Sigmoid colon (tissue), 7 donors: ENCODE measurements around the gene GMNN. TPM values are rescaled to one million over a fixed set of nuclear protein-coding genes. Genes with fewer than 3 reads are reported as not detected.
A peak's percentile ranks its signal among the peaks of the same experiment; 100 is the strongest.

Source experiments
- DNase-seq: peaks from one replicate; pipeline ENCODE4 v3.0.0-alpha.2; 2019
- H3K27ac ChIP-seq, 4 donors: fragments of 200-600 bp; sonication (generic); one replicate each; pipeline ENCODE4 v1.5.1; 2016 to 2019; ENCODE audit warnings: mild to moderate bottlenecking in 1 of 4
- H3K27me3 ChIP-seq, 3 donors: fragments of 200-600 bp; sonication (generic); one replicate each; pipeline ENCODE4 v1.5.1; 2019; ENCODE audit warnings: mild to moderate bottlenecking in 1 of 3
- H3K36me3 ChIP-seq, 4 donors: fragments of 200-600 bp; sonication (generic); one replicate each; pipeline ENCODE4 v1.5.1; 2016 to 2019
- H3K4me1 ChIP-seq, 4 donors: fragments of 200-600 bp; sonication (generic); one replicate each; pipeline ENCODE4 v1.5.1; 2017 to 2019
- H3K4me3 ChIP-seq, 4 donors: fragments of 200-600 bp; sonication (generic); one replicate each; pipeline ENCODE4 v1.5.1; 2017 to 2019; ENCODE audit warnings: mild to moderate bottlenecking in 2 of 4, moderate library complexity in 1 of 4
- H3K9me3 ChIP-seq, 4 donors: fragments of 200-600 bp in 3 of 4; sonication (generic) in 3 of 4; one replicate each; pipeline versions ENCODE4 v1.5.1 to v1.6.1; 2013 to 2019
- EP300 ChIP-seq, 4 donors: sonication (generic); formaldehyde crosslinking; IDR thresholded peaks; one replicate each; pipeline ENCODE4 v1.6.1; 2017; ENCODE audit warnings: antibody characterized with exemption in 4 of 4
- POLR2A ChIP-seq, 2 donors: fragments of 450-650 bp; IDR thresholded peaks; one replicate each; pipeline ENCODE4 v1.6.1; 2016; ENCODE audit warnings: antibody characterized with exemption in 2 of 2, mild to moderate bottlenecking in 2 of 2, moderate library complexity in 2 of 2
- POLR2AphosphoS5 ChIP-seq, 4 donors: sonication (generic); formaldehyde crosslinking; IDR thresholded peaks; one replicate each; pipeline ENCODE4 v1.6.1; 2017; ENCODE audit warnings: antibody characterized with exemption in 4 of 4
- WGBS, 2 donors: extraction: QIAGEN DNeasy Blood & Tissue Kit; methylation state at CpG; one replicate each; pipeline ENCODE4 v1.1.7; 2013; 5-methylcytosine and 5-hydroxymethylcytosine counted together
- intact Hi-C: fragments of 100-400 bp; cut with DNase I; formaldehyde crosslinking; loops from one replicate; pipeline ENCODE4 v1.15.1; 2023
- polyA plus RNA-seq, 3 donors: library from polyadenylated mRNA; stranded (reverse); fragments of 200-250 nt; gene quantifications; one replicate each; pipeline ENCODE4 v1.2.3, GENCODE V29; 2013
- total RNA-seq, 4 donors: library from RNA; depleted of rRNA; stranded (reverse); fragments of >200 nt; gene quantifications; one replicate each; pipeline ENCODE4 v1.1.0, GENCODE V29; 2016
- TF ChIP-seq, protein P1 (sequence below), 4 experiments: fragments of 450-650 bp in 3 of 4; fragments of 200-600 bp in 1 of 4; IDR thresholded peaks; one replicate each; pipeline ENCODE4 v1.5.1; 2016 to 2019; ENCODE audit warnings: antibody characterized with exemption in 4 of 4, mild to moderate bottlenecking in 3 of 4, moderate library complexity in 2 of 4
- donor health status: healthy with polysubstance abuse.
- donor health status: Bipolar disorder and iron deficiency.
- donor health status: healthy.

The GMNN gene
- total and polyA plus RNA-seq, 7 donors, result 4.4 to 71.7 (median 9.7) TPM

DNA sequence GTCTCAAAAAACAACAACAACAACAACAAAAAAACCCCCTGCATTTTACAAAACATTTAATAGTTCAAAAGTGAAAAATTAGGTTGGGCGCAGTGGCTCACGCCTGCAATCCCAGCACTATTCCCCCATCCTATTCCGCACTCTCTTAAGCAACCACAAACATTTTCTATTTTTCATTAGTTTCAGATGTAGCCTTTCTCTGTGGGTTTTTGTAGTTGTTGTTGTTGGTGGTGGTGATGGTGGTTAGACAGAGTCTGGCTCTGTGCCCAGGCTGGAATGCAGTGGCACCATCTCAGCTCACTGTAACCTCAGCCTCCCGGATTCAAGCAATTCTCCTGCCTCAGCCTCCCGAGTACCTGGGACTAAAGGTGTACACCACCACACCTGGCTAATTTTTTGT is 6.4 kb upstream of the GMNN start:
- Histone ChIP-seq H3K36me3 (no peaks in the 10 kb centered on the region), H3K27me3 (no peaks in the 10 kb centered on the region), H3K9me3 (no peaks in the 10 kb centered on the region), H3K4me3 (no peak overlapping the region), H3K27ac (no peak overlapping the region), H3K4me1 (no peaks in the 10 kb centered on the region)
- no peak for DNase-seq
- WGBS, 2 donors, result 93 to 94% methylated on average over 5 of the region's 5 CpGs
- intact Hi-C loops, result no loop called here
- TF ChIP-seq POLR2A (IDR thresholded peaks at IDR 0.05), result no peak
- no peak for TF ChIP-seq POLR2AphosphoS5 (IDR thresholded peaks at IDR 0.05)
- no peak for TF ChIP-seq EP300 (IDR thresholded peaks at IDR 0.05)
- TF ChIP-seq, protein P1, sequence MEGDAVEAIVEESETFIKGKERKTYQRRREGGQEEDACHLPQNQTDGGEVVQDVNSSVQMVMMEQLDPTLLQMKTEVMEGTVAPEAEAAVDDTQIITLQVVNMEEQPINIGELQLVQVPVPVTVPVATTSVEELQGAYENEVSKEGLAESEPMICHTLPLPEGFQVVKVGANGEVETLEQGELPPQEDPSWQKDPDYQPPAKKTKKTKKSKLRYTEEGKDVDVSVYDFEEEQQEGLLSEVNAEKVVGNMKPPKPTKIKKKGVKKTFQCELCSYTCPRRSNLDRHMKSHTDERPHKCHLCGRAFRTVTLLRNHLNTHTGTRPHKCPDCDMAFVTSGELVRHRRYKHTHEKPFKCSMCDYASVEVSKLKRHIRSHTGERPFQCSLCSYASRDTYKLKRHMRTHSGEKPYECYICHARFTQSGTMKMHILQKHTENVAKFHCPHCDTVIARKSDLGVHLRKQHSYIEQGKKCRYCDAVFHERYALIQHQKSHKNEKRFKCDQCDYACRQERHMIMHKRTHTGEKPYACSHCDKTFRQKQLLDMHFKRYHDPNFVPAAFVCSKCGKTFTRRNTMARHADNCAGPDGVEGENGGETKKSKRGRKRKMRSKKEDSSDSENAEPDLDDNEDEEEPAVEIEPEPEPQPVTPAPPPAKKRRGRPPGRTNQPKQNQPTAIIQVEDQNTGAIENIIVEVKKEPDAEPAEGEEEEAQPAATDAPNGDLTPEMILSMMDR (IDR thresholded peaks at IDR 0.05), result no peak

DNA sequence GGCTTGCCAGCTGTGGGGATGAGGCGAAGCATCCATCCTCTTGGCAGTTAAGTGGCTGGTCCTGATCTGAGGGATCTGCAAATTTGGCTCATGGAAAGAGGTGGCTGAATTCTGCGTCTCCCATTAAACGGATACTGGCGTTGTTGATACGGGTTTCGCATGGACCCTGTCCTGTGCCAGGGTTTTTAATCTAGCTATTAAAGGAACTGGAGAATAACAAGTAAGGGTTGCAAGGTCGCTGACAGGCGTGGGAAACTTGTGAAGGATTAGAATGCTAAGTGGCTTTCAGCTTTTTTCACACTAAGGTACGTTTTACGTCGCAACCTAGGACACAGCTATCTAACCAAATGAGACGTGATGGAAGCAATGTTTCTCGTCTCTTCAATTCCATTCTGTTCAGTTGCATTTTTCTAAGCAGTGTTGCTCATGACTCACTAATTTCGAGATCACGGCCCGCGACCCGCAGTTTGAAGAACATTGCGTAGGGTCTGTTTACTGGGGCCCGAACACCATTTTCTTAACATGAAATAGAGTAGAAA is 852 bp downstream of the GMNN start:
- H3K4me3 ChIP-seq, result peak overlapping the region; percentile 86 to 99 (median 97)
- intact Hi-C loops, result loop anchor here (2.0 to 10.0 kb wide), 2 partner anchors 193 to 281 kb away; partner anchors contain the start of gene ALDH5A1
- no peaks in the 10 kb centered on the region for H3K27me3 ChIP-seq
- H3K9me3 ChIP-seq, result no peaks in the 10 kb centered on the region
- H3K27ac ChIP-seq, result peak overlapping the region; percentile 93 to 99 (median 98)
- TF ChIP-seq POLR2AphosphoS5 (IDR thresholded peaks at IDR 0.05) (no peak), POLR2A (IDR thresholded peaks at IDR 0.05) (no peak), EP300 (IDR thresholded peaks at IDR 0.05) (no peak)
- TF ChIP-seq, protein P1 (IDR thresholded peaks at IDR 0.05), result no peak
- WGBS, 2 donors, result 1 to 6% methylated on average over 20 of the region's 20 CpGs
- DNase-seq, result no peak
- peaks cover 0 to 19% (median 5%) of the 10 kb centered on the region in 4 donors for H3K4me1 ChIP-seq
- H3K36me3 ChIP-seq, result peaks cover 0 to under 1% (median 0%) of the 10 kb centered on the region in 4 donors

DNA sequence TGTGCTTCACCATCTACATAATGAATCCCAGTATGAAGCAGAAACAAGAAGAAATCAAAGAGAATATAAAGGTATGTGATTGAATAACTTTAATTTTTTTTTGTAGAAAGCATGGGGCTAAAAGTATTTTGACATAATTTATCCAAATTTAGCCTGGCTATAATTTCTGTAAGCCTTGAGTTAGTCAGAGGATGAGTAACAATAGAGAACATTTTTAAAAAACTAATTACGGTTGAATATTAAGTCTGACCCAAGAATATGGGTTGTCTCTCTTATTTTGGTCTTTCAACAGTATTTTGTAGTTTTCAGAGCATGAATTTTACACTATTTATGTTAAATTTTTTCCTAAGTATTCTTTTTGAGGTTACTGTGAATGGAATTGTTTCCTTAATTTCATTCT is 2.5 kb downstream of the GMNN start:
- Histone ChIP-seq H3K9me3 (no peaks in the 10 kb centered on the region), H3K27ac (no peak overlapping the region), H3K36me3 (peaks cover 0 to 16% (median 0%) of the 10 kb centered on the region in 4 donors), H3K4me1 (peaks cover 0 to 19% (median 5%) of the 10 kb centered on the region in 4 donors), H3K4me3 (no peak overlapping the region), H3K27me3 (no peaks in the 10 kb centered on the region)
- DNase-seq, result no peak
- intact Hi-C loops, result loop anchor here (10.0 kb wide), 1 partner anchor 282 kb away; the partner anchor contains the start of gene ALDH5A1
- 14 to 60% methylated on average over 1 of the region's 1 CpG for WGBS, 2 donors
- TF ChIP-seq POLR2AphosphoS5 (IDR thresholded peaks at IDR 0.05), result no peak
- no peak for TF ChIP-seq EP300 (IDR thresholded peaks at IDR 0.05)
- TF ChIP-seq, protein P1 (IDR thresholded peaks at IDR 0.05), result no peak
- no peak for TF ChIP-seq POLR2A (IDR thresholded peaks at IDR 0.05)

DNA sequence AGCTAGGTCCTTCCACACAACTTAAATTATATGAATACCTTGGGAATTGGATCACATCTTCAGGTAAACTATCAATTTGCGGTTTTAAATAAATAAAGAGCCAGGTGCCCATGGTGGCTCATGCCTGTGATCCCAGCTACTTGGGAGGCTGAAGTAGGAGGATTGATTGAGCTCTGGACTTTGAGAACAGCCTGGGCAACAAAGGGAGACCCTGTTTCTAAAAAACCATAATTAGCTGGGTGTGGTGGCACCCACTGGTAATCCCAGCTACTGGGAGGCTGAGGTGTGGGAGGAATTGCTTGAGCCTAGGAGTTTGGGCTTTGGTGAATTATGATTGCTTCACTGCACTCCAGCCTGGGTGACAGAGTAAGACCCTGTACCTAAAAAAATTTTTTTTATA is 3.4 kb downstream of the GMNN start:
- TF ChIP-seq POLR2AphosphoS5 (IDR thresholded peaks at IDR 0.05) (no peak), POLR2A (IDR thresholded peaks at IDR 0.05) (no peak), EP300 (IDR thresholded peaks at IDR 0.05) (no peak)
- TF ChIP-seq, protein P1 (IDR thresholded peaks at IDR 0.05), result no peak
- Histone ChIP-seq H3K9me3 (no peaks in the 10 kb centered on the region), H3K27me3 (no peaks in the 10 kb centered on the region), H3K27ac (no peak overlapping the region), H3K4me3 (no peak overlapping the region), H3K4me1 (peaks cover 0 to 19% (median 5%) of the 10 kb centered on the region in 4 donors), H3K36me3 (peaks cover 0 to 25% (median 0%) of the 10 kb centered on the region in 4 donors)
- 25 to 78% methylated on average over 1 of the region's 1 CpG for WGBS, 2 donors
- DNase-seq, result no peak
- intact Hi-C loops, result loop anchor here (10.0 kb wide), 1 partner anchor 283 kb away; the partner anchor contains the start of gene ALDH5A1
